Measurements from ENCODE around the gene ZSCAN10. TPM values are rescaled to one million over a fixed set of nuclear protein-coding genes. Genes with fewer than 3 reads are reported as not detected.

ZSCAN10 gene
- total and polyA plus RNA-seq, 9 of the 15 experiments (the other 6 are each of a cell fraction or from before 2014, with no cell fraction given), result 0.22 TPM; not detected in 8

DNA sequence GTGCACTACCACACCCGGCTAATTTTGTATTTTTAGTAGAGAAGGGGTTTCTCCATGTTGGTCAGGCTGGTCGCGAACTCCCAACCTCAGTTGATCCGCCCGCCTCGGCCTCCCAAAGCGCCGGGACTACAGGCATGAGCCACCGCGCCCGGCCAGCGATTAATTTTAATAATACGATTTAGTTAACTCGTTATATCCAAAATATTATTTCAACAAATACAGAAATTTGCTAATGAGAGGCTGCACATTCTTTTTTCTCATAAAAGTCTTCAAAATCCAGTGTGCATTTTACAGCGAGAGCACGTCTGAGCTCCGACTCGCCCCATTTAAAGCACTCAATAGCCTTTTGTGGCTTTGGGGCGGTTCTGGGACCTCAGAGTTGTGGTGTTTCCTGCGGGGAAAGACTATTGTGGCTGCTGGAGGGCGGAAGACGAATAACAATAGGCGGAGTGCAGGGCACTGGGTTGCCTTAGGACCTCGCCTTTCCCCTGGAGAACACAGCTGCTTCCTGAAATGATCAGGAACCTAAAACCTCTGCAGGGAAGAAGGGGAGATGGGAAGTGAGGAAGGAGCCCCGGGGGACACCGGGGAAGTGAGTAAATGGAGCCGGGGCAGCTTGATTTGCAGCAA is 2.9 kb upstream of the ZSCAN10 start:
- ChIA-PET CTCF (ENCODE audit: low intra/inter-chr PET ratio) (no interaction called here), POLR2A (no interaction called here)
- Histone ChIP-seq H3K9me1 (ENCODE audit: control insufficient read depth, insufficient read depth, low read length) (no peaks in the 10 kb centered on the region), H3K4me3 (no peak overlapping the region), H3K36me3 (ENCODE audit: control insufficient read depth, insufficient read depth, low read length) (no peaks in the 10 kb centered on the region), H3K9ac (ENCODE audit: insufficient read depth in 1 of 2, low read depth in 2 of 2, low read length in 2 of 2) (peak overlapping the region in 1 of 2 experiments; percentile 14; a peak in 1 of 4 replicates), H3K9me3 (replicated peaks; ENCODE audit: control insufficient read depth, insufficient read depth, low read depth, low read length) (no peaks in the 10 kb centered on the region), H2AFZ (ENCODE audit: low read depth, low read length) (peak overlapping the region; percentile 85), H3K4me1 (replicated peaks in 1 of 2; ENCODE audit: control insufficient read depth in 2 of 2, insufficient read depth in 2 of 2, low read length in 2 of 2) (peaks cover 20 to 36% of the 10 kb centered on the region in 2 experiments), H3K27ac (ENCODE audit: extremely low read depth, low read depth, low read length) (no peak overlapping the region), H3K27me3 (ENCODE audit: control insufficient read depth in 2 of 2, insufficient read depth in 2 of 2, low read length in 2 of 2) (no peaks in the 10 kb centered on the region; a peak in 1 of 5 replicates), H4K20me1 (replicated peaks; ENCODE audit: control insufficient read depth, insufficient read depth, low read length) (no peaks in the 10 kb centered on the region), H3K79me2 (ENCODE audit: control insufficient read depth, insufficient read depth, low read length) (no peaks in the 10 kb centered on the region), H3K4me2 (ENCODE audit: insufficient read depth, low read length) (no peak overlapping the region)
- DNase-seq (ENCODE audit: extremely low read depth in 1 of 4, low spot score in 3 of 4) (no peak), ATAC-seq (no peak), FAIRE-seq (no peak)
- no peak for TF ChIP-seq POLR2AphosphoS2 (IDR thresholded peaks at IDR 0.05; ENCODE audit: low read length)
- 0 out of 2 replicates have a peak, but pooled peaks have one; percentile 3 for TF ChIP-seq ZNF589 (CRISPR knock-in tag; IDR thresholded peaks at IDR 0.05; ENCODE audit: low read depth)
- in situ Hi-C loops (cut with MboI), result no loop called here
- no TSS peak for BruUV-seq (replicated peaks)
- intact Hi-C loops (cut with micrococcal nuclease), result loop anchor here (5.0 kb wide), 1 partner anchor 45 kb away; no protein-coding TSS in a partner anchor
- WGBS (ENCODE audit: insufficient coverage, low coverage, missing lambda C conversion rate), result 66% methylated on average over 16 of the region's 27 CpGs

DNA sequence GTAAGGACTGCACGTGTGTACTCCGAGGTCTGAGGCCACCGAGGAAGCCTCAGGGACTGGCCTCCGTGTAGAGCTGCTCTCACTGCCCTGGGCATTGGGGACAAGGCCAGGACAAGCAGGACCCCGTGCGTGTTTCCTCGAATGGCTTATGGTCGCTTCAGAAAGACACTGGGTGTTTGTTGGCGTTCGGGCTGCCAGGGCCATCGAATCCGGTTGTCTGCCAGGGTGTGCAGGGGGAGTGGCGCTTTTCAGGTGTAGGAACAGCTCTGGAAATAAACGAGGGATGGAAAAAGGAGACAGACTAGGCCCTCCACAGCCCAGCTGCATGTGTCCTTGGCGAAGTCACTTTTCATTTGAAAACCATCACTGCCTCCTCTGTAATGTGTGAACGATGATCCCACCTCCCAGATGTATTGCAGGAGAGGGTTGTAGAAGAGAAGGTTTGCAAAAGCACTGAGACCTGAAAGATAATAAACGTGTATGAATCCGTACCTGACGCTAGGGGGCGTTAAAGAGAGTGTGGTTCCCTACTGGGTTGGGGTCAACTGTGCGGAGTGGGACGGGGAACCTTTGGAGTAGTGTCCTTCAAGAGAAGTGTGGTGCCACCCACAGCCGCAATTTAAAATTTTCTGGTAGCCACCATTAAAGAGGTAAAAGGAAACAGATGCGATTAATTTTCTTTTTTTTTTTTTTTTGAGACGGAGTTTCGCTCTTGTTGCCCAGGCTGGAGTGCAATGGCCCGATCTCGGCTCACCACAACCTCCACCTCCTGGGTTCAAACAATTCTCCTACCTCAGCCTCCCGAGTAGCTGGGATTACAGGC is 2.1 kb upstream of the ZSCAN10 start:
- Histone ChIP-seq H4K20me1 (replicated peaks; ENCODE audit: control insufficient read depth, insufficient read depth, low read length) (no peaks in the 10 kb centered on the region), H3K4me1 (replicated peaks in 1 of 2; ENCODE audit: control insufficient read depth in 2 of 2, insufficient read depth in 2 of 2, low read length in 2 of 2) (peaks cover 20 to 30% of the 10 kb centered on the region in 2 experiments), H3K27ac (ENCODE audit: extremely low read depth, low read depth, low read length) (peak overlapping the region; percentile 80), H3K9me1 (ENCODE audit: control insufficient read depth, insufficient read depth, low read length) (no peaks in the 10 kb centered on the region), H3K27me3 (ENCODE audit: control insufficient read depth in 2 of 2, insufficient read depth in 2 of 2, low read length in 2 of 2) (no peaks in the 10 kb centered on the region; a peak in 1 of 5 replicates), H3K79me2 (ENCODE audit: control insufficient read depth, insufficient read depth, low read length) (no peaks in the 10 kb centered on the region), H2AFZ (ENCODE audit: low read depth, low read length) (peak overlapping the region; percentile 86), H3K4me3 (no peak overlapping the region), H3K9me3 (replicated peaks; ENCODE audit: control insufficient read depth, insufficient read depth, low read depth, low read length) (no peaks in the 10 kb centered on the region), H3K36me3 (ENCODE audit: control insufficient read depth, insufficient read depth, low read length) (no peaks in the 10 kb centered on the region), H3K9ac (ENCODE audit: insufficient read depth in 1 of 2, low read depth in 2 of 2, low read length in 2 of 2) (peak overlapping the region; percentile 48 to 76), H3K4me2 (ENCODE audit: insufficient read depth, low read length) (peak overlapping the region; percentile 68)
- ATAC-seq, result peak; percentile 59
- intact Hi-C loops (cut with micrococcal nuclease) (loop anchor here (5.0 kb wide), 1 partner anchor 44 kb away; no protein-coding TSS in a partner anchor), in situ Hi-C loops (cut with MboI) (no loop called here)
- peak; percentile 89 for FAIRE-seq
- ChIA-PET POLR2A (interaction anchor here (0.6 to 1.0 kb wide), 3 partner anchors 14 to 48 kb away, joined by 4 read pairs; partner anchors contain the start of gene ZNF213), CTCF (ENCODE audit: low intra/inter-chr PET ratio) (interaction anchor here (0.8 to 1.1 kb wide), 2 partner anchors 29 to 1182 kb away, joined by 4 to 5 read pairs; no protein-coding TSS in a partner anchor)
- BruUV-seq (replicated peaks), result TSS peak; percentile 95
- 34% methylated on average over 25 of the region's 29 CpGs for WGBS (ENCODE audit: insufficient coverage, low coverage, missing lambda C conversion rate)
- peak; percentile 44 to 85 (median 60) for DNase-seq (ENCODE audit: extremely low read depth in 1 of 4, low spot score in 3 of 4)
- TF ChIP-seq CTCF (IDR thresholded peaks at IDR 0.05 in 2 of 3, conservative IDR thresholded peaks at IDR 0.05 in 1 of 3; ENCODE audit: insufficient read depth in 2 of 3, low read depth in 1 of 3, low read length in 3 of 3) (peak; percentile 72 to 89 (median 73)), ZFX (CRISPR knock-in tag; IDR thresholded peaks at IDR 0.05) (0 out of 2 replicates have a peak, but pooled peaks have one; percentile 36), ZNF12 (CRISPR knock-in tag; IDR thresholded peaks at IDR 0.05) (no peak), CC2D1A (IDR thresholded peaks at IDR 0.05) (peak; percentile 78; the same call in 1 of the 2 replicates), TGIF2 (CRISPR knock-in tag; IDR thresholded peaks at IDR 0.05) (no peak), HINFP (tag; conservative IDR thresholded peaks at IDR 0.05; ENCODE audit: low read depth) (peak; percentile 96)
